OCI-LY7 (cell line): ENCODE measurements around the gene SOX12. TPM values are rescaled to one million over a fixed set of nuclear protein-coding genes. Genes with fewer than 3 reads are reported as not detected.

ENCODE experiments used
- BruUV-seq: library from RNA; stranded (reverse); fragments of 400-500 nt; replicated peaks from 2 replicates; lab custom pipeline; 2021; lab: Mats Ljungman, UMichigan
- CTCF ChIA-PET: fragments of 300-600 bp; sonication (Branson Sonifier 250); formaldehyde crosslinking; loops from one replicate; lab custom pipeline; 2022; ENCODE audit warnings: antibody characterized with exemption; ENCODE audit not compliant: unreplicated experiment; lab: Charles Lee
- POLR2A ChIA-PET: fragments of 300-600 bp; sonication (Branson Sonifier 250); formaldehyde crosslinking; loops from one replicate; lab custom pipeline; 2022; ENCODE audit warnings: antibody characterized with exemption; lab: Charles Lee
- DNase-seq: peaks from one replicate; pipeline ENCODE4 v3.0.0-alpha.2; 2015; ENCODE audit warnings: low spot score
- H2AFZ ChIP-seq: fragments of 200-600 bp; sonication (generic), shearing (Covaris generic); 2 replicates; pipeline ENCODE4 v1.6.1; 2014; ENCODE audit warnings: mild to moderate bottlenecking, antibody characterized with exemption, low read length, moderate library complexity
- H3K27ac ChIP-seq: fragments of 200-600 bp; sonication (generic); 2 replicates; pipeline ENCODE4 v1.5.1; 2014; ENCODE audit warnings: mixed run types, low read depth, mild to moderate bottlenecking, moderate library complexity, low read length, inconsistent platforms; ENCODE audit not compliant: poor library complexity, severe bottlenecking
- H3K36me3 ChIP-seq: fragments of 200-600 bp; sonication (generic); 2 replicates; pipeline ENCODE4 v1.6.1; 2014; ENCODE audit warnings: mild to moderate bottlenecking, antibody characterized with exemption, low read length, moderate library complexity, mixed read lengths; ENCODE audit not compliant: insufficient read depth
- H3K4me1 ChIP-seq: fragments of 200-600 bp; sonication (generic); 2 replicates; pipeline ENCODE4 v1.5.1; 2014; ENCODE audit warnings: mild to moderate bottlenecking, low read length; ENCODE audit not compliant: insufficient read depth, poor library complexity, severe bottlenecking
- H3K4me2 ChIP-seq: fragments of 200-600 bp; sonication (generic); 2 replicates; pipeline ENCODE4 v1.6.1; 2014; ENCODE audit warnings: mild to moderate bottlenecking, low read length
- H3K4me3 ChIP-seq: fragments of 200-600 bp; sonication (generic); 2 replicates; pipeline ENCODE4 v1.5.1; 2014; ENCODE audit warnings: mild to moderate bottlenecking, low read depth, low read length; ENCODE audit not compliant: poor library complexity, severe bottlenecking
- H3K79me2 ChIP-seq: fragments of 200-600 bp; sonication (generic); 2 replicates; pipeline ENCODE4 v1.6.1; 2016; ENCODE audit warnings: low read depth, mild to moderate bottlenecking, low read length, moderate library complexity, mixed read lengths; ENCODE audit not compliant: insufficient read depth
- H3K9me2 ChIP-seq: fragments of 200-600 bp; sonication (generic); 2 replicates; pipeline ENCODE4 v1.6.1; 2016; ENCODE audit warnings: mild to moderate bottlenecking, low read length, mixed read lengths; ENCODE audit not compliant: insufficient read depth
- H3K9me3 ChIP-seq: fragments of 200-600 bp; sonication (generic); 2 replicates; pipeline ENCODE4 v1.6.1; 2014; ENCODE audit warnings: mild to moderate bottlenecking, mixed run types, low read length, mixed read lengths
- H4K20me1 ChIP-seq: fragments of 200-600 bp; sonication (generic); 2 replicates; pipeline ENCODE4 v1.6.1; 2014; ENCODE audit warnings: mild to moderate bottlenecking, antibody characterized with exemption, low read length, moderate library complexity, mixed read lengths; ENCODE audit not compliant: insufficient read depth
- EZH2phosphoT487 ChIP-seq: fragments of 200-600 bp; sonication (generic); IDR thresholded peaks from 2 replicates; pipeline ENCODE4 v1.6.1; 2018; ENCODE audit warnings: low read depth, borderline replicate concordance, mild to moderate bottlenecking, mixed run types, antibody characterized with exemption, low read length, moderate library complexity, mixed read lengths
- intact Hi-C: fragments of 100-400 bp; cut with micrococcal nuclease; formaldehyde crosslinking; loops from one replicate; pipeline ENCODE4 v1.10.0; 2022; ENCODE audit not compliant: unreplicated experiment
- total RNA-seq, 2 experiments: library from RNA; depleted of rRNA in 1 of 2; stranded (reverse); fragments of >200 nt in 1 of 2; shearing (Covaris generic) in 1 of 2; gene quantifications; 2 replicates each; pipeline ENCODE4 v1.2.3, GENCODE V29; 2014 to 2022
- TF ChIP-seq, protein P1 (sequence below): fragments of 200-600 bp; sonication (generic); conservative IDR thresholded peaks from 2 replicates; pipeline ENCODE4 v1.5.1; 2014; ENCODE audit warnings: mild to moderate bottlenecking, antibody characterized with exemption, low read length, moderate library complexity, mixed read lengths

Gene SOX12
- total RNA-seq, 2 experiments from 2014 or later: 16.4 to 43.8 TPM

DNA sequence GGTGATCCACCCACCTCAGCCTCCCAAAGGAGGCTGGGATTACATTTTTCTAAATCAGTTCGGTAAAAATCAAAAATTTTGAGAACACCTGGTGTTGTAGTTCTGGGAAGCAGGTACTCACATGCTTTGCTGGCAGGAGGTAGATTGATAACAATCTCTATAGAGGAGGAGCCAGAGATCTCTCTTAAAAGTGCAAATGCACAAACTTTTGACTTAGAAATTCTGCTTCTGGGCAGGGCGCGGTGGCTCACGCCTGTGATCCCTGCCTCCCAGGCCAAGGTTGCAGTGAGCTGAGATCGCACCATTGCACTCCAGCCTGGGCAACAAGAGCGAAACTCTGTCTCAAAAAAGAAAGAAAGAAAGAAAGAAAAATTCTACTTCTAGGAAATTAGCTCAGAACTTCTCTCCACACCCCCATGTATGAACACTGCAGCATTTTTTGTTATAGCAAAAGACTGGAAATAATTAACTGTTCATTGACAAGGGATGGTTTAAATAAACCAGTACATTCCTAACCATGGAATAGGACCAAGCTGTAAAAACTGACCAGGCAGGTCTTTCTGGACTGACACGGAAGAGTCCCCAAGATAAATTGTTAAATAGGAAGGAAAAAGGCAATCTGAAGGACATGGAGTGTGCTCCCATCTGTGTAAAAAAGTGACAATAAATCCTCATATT lies 40.8 kb downstream of the SOX12 start:
- H3K79me2 ChIP-seq: no peaks in the 10 kb centered on the region
- no peak overlapping the region for H3K4me2 ChIP-seq
- intact Hi-C loops: no loop called here
- H2AFZ ChIP-seq: no peak overlapping the region
- ChIA-PET POLR2A (interaction anchor here (0.7 to 2.7 kb wide), 7 partner anchors 13 to 178 kb away, joined by 3 to 7 read pairs (median 4); partner anchors contain the start of genes CSNK2A1 and TRIB3), CTCF (no interaction called here)
- no peaks in the 10 kb centered on the region for H3K36me3 ChIP-seq
- TF ChIP-seq EZH2phosphoT487: no peak
- TF ChIP-seq, protein P1, sequence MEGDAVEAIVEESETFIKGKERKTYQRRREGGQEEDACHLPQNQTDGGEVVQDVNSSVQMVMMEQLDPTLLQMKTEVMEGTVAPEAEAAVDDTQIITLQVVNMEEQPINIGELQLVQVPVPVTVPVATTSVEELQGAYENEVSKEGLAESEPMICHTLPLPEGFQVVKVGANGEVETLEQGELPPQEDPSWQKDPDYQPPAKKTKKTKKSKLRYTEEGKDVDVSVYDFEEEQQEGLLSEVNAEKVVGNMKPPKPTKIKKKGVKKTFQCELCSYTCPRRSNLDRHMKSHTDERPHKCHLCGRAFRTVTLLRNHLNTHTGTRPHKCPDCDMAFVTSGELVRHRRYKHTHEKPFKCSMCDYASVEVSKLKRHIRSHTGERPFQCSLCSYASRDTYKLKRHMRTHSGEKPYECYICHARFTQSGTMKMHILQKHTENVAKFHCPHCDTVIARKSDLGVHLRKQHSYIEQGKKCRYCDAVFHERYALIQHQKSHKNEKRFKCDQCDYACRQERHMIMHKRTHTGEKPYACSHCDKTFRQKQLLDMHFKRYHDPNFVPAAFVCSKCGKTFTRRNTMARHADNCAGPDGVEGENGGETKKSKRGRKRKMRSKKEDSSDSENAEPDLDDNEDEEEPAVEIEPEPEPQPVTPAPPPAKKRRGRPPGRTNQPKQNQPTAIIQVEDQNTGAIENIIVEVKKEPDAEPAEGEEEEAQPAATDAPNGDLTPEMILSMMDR: no peak
- peaks cover 34% of the 10 kb centered on the region for H3K4me1 ChIP-seq
- DNase-seq: no peak
- H3K4me3 ChIP-seq: no peak overlapping the region
- no peaks in the 10 kb centered on the region for H3K9me3 ChIP-seq
- H4K20me1 ChIP-seq: no peaks in the 10 kb centered on the region
- H3K9me2 ChIP-seq: no peaks in the 10 kb centered on the region
- no peak overlapping the region for H3K27ac ChIP-seq
- no TSS peak for BruUV-seq

DNA sequence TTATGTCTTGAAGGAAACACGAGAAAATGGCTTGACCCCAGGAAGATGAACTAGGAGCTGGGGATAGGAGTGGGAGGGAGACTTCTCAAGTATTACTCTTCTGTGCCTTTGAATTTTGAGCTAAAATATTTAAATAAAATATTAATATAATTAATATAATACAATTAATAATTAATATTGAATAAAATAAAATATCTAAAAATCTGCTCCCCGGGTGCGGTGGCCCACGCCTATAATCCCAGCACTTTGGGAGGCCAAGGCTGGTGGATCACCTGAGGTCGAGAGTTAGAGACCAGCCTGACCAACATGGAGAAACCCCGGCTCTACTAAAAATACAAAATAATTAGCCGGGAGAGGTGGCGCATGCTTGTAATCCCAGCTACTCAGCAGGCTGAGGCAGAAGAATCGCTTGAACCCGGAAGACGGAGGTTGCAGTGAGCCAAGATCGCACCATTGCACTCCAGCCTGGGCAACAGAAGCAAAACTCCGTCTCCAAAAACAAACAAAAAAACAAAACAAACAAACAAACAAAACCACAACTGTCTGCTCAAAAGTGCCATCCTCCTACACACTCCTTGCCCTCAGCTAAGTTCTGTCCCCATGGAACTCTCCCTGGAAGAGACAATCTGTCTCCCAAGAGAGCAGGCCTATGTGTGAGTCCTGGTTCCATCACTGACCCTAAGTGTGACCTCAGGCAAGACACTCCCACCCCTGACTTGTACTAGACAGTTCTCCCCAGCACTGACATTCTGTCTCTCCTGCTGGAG lies 41.5 kb downstream of the SOX12 start:
- no peak overlapping the region for H3K4me3 ChIP-seq
- TF ChIP-seq, protein P1: no peak
- TF ChIP-seq EZH2phosphoT487: no peak
- H3K9me2 ChIP-seq: no peaks in the 10 kb centered on the region
- ChIA-PET CTCF (no interaction called here), POLR2A (interaction anchor here (0.6 to 2.7 kb wide), 6 partner anchors 12 to 177 kb away, joined by 3 to 7 read pairs (median 4); partner anchors contain the start of gene CSNK2A1)
- BruUV-seq: no TSS peak
- H3K4me2 ChIP-seq: no peak overlapping the region
- no peaks in the 10 kb centered on the region for H3K79me2 ChIP-seq
- H3K36me3 ChIP-seq: no peaks in the 10 kb centered on the region
- no peak overlapping the region for H2AFZ ChIP-seq
- H3K9me3 ChIP-seq: no peaks in the 10 kb centered on the region
- no peak overlapping the region for H3K27ac ChIP-seq
- H4K20me1 ChIP-seq: no peaks in the 10 kb centered on the region
- intact Hi-C loops: no loop called here
- H3K4me1 ChIP-seq: peaks cover 33% of the 10 kb centered on the region
- no peak for DNase-seq
